Right lobe of liver (tissue), 4 donors: ENCODE data around the gene ABCB8.

Source experiments
- CTCF ChIP-seq, 4 donors: fragments of 200-600 bp in 3 of 4; fragments of 450-650 bp in 1 of 4; IDR thresholded peaks; one replicate each; pipeline versions ENCODE4 v1.5.1 to v1.8.0; 2016 to 2022; ENCODE audit warnings: antibody characterized with exemption in 4 of 4, mild to moderate bottlenecking in 2 of 4
- POLR2A ChIP-seq: fragments of 450-650 bp; IDR thresholded peaks from one replicate; pipeline ENCODE4 v1.6.1; 2017; ENCODE audit warnings: antibody characterized with exemption, mild to moderate bottlenecking
- donor health status: DM: no; HTN: no; CAD: no.
- donor health status: DM: no; HTN: no; CAD: no.
- donor health status: DM: no; HTN: yes; CAD: no.

GRCh38 chr7:151023232-151023631 lies 5.0 kb upstream of the ABCB8 start:
- no peak for TF ChIP-seq CTCF (IDR thresholded peaks at IDR 0.05)
- TF ChIP-seq POLR2A = no peak
